Right ventricle myocardium superior (tissue), 1 donor: ENCODE data around the gene LCAT. TPM values are rescaled to one million over a fixed set of nuclear protein-coding genes. Genes with fewer than 3 reads are reported as not detected.

Source experiments
- ATAC-seq: fragments of 200-7000 bp; cut with Tn5 transposase; one replicate; pipeline ENCODE4 v1.9.1; 2020; ENCODE audit warnings: mild to moderate bottlenecking; ENCODE audit not compliant: poor library complexity
- DNase-seq: peaks from one replicate; pipeline ENCODE4 v3.0.0-alpha.2; 2020
- intact Hi-C: fragments of 100-400 bp; cut with DNase I; formaldehyde crosslinking; loops from one replicate; pipeline ENCODE4 v1.11.2; 2022
- total RNA-seq: library from RNA; stranded (reverse); fragmentation: NEBNext Ultra II Directional; extraction: Animal tissue kit (Norgen Biotek cat#: 25700); gene quantifications from one replicate; pipeline ENCODE4 v1.2.1, GENCODE V29; 2021
- donor health status: DM: no; HTN: yes; CAD: no; lungs with severe emphysema.

Gene LCAT
- total RNA-seq, 1 donor from 2014 or later, result 21.4 TPM

DNA sequence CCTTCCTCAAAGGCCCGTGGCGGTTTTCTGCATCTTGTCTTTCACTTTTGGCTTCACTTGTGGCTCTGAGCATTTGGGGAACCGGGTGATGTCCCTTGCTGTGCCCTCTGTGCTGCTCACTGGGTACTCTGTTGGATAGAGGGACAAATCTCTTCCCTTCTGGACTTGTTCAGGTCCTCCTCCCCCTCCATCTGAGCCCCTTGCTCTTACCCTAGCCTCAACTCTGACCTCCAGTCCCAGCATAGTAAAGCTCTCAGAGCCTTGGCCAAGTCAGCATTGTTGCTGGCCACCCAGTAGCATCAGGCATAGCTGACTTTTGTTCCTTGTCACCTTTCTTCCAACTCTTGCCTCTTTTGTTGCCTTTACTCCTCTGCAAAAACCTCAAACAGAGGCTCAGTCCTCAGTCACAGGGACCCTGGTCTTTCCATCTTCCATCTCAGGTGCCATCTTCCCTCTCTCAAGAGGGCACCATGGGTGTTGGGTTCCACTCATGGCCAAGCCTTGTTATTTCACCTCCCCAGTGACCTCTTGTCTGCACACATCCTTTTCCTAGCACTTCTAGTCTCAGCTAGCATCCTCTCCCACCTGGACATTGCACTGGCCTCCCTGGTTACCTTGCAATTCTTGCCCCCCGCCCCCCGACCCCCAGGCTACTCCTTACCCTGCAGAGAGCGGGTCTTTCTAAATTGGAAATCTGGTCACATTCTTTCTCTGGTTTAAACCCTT, 6.9 kb downstream of the LCAT start:
- no peak for DNase-seq
- intact Hi-C loops, result no loop called here
- ATAC-seq, result no peak

DNA sequence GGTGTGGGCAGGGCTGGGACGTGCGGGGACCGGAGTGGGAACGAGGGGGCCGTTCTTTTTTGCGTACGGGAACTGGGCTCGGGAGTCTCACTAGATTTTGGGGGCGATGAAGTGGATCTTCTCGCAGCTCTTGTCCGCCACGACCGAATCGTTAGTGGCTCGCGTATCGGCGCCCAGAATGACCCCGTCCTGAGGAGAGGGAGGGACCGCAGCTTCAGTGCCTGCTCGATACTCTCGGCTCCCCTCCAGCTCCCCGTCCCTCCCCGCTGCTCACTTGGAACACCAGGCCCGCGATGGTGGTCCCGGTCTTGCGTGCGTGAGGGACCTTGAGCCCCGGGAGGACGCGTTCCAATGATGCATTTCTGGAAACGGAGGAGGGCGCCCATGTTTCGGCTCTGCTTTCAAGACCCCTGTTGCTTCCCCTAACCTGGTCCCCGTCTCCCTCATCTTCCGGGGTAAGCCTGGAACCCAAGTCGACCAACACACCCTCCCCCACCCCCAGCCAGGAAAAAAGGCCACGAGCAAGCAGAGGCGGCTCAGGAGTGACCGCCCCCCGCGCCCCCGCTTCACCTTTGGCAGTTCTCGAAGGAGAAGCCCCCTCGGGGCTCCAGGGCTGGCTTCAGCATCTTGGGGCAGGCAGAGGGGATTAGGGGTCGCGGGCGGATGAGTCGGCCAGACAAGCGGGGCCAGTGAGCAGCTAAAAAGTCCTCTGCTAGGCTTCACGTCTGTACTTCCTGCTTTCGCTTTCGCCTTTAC, 7.6 kb downstream of the LCAT start, which contains the start of gene PSMB10:
Gene PSMB10, minus strand, starts transcription at position 727 of the 756 bp plus-strand sequence. Its CDS starts 101 bp downstream, at position 626.
- peak; percentile 34 for ATAC-seq
- intact Hi-C loops, result no loop called here
- peak; percentile 68 for DNase-seq

DNA sequence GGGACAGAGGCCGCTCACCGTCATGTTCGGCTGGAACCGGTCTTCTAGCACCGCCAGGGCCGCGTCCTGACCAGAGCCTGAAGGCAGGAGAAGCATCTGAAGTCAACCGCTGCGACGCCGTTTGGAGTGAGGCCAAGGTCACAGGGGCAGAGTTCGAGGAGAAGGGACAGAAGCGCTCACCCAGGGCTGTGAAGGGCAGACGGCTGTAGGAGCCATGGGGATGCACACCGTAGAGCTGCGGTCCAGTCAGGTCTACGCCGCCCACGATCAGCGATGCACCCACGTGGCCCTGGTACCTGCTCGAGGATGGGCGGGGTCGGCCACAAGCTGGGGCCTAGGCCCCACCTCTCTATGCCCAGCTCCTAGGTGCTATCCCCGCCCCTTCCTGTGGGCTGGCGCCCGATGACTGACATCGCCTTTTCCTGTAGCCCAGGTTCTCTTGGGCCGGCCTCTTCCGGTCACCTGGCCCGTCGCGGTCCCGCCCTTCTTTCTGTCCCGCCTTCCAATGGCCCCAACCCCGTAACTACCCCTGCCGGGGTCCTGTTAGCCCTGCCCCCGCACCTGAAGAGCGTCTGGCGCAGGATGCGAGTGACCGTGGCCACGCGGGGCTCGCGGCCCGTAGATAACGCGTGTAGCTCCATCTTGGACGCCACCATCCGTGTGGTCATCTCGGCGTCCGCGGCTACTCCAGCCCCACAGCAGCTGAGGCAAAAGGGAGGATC, 8.4 kb downstream of the LCAT start:
- ATAC-seq (peak; percentile 92), DNase-seq (peak; percentile 97)
- intact Hi-C loops, result no loop called here

DNA sequence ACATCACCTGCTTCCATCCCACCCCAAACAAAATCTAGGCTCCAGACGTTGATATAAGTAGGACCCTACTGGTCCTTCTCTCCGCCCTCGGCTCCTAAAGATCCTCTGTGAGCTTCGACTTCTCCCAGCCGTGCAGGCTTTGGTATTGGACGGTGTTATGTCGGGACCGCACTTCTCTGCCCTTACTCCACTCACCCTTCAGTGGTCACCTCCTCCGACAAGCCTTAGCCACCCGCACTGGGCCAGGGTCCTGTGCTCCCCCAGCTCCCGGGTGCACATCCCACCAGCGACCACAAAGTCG, 8.9 kb downstream of the LCAT start:
- no peak for DNase-seq
- ATAC-seq, result peak; percentile 6
- intact Hi-C loops, result no loop called here

DNA sequence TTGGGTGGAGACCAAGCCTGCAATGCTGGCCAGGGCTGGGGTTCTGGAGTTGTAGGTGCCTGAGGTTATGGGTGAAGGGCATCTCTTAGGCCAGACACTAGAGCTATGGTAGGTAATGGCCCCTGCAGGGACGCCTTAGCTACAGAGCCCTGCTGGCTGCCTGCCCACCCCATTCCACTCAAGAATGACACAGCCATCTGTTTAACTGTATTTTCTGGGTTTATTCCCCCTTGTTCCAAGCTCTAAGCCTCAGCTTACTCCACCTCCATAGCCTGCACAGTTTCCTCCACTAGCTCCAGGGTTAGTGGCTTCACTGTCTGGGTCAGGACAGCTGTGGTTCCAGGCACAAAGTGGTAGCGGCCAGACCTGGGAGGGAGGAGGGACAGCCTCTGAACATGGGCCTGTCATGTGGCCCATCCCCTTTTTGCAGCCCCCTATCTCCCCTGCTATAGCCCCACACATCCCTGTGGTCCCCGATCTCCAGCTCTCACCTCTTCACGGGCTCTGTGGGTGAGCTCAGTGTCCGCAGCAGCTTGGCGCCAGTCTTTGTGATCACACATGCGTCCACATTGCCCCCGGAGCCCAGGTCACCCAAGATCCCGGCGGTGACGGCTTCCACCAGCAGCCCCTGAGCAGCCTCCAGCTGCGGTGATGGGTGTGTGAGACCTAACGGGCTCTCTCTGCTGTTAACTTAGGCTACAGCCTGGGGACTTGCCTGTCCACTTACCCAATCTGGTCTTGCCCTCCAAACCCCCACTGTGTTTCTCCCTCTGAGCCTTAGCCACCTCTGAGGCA, 9.4 kb downstream of the LCAT start:
- peak; percentile 0 for ATAC-seq
- DNase-seq, result no peak
- intact Hi-C loops, result no loop called here

DNA sequence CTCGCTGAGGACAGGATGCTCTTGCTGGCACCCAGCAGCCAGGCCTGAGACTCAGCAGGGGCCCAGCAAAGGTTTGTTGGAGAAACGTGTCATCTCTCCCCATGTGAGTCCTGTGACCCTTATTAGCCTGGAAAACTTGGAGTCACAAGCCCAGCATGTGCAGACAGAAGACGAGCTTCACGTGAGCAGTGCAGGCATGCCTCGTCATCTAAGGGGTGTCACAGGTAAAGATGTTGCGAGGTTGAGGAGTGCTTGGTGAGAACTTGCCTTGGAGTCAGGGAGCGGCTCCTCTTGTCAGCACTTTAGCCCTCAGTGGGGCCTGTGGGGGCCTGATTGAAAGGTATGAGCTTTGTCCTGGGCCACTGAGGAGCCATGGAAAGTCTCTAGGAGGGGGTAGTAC, 10.1 kb downstream of the LCAT start:
- no peak for ATAC-seq
- intact Hi-C loops, result no loop called here
- DNase-seq, result no peak

DNA sequence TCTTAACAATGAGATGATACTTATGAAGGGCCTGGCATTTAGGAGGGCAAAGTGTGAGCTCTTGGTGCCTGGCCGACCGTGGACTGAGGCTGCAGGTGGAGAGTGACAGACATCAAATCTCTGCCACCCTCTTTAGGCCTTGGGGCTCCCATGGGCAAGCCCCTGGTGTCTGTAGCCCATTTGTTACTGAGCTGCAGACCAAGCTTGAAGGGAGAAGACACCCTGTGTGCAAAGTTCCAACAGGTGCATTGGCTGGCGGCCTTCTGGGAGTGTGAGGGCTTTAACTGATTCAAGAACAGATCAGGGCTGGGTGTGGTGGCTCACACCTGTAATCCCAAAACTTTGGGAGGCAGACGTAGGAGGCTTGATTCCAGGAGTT, 11.5 kb downstream of the LCAT start:
- ATAC-seq (no peak), DNase-seq (no peak)
- intact Hi-C loops, result no loop called here

DNA sequence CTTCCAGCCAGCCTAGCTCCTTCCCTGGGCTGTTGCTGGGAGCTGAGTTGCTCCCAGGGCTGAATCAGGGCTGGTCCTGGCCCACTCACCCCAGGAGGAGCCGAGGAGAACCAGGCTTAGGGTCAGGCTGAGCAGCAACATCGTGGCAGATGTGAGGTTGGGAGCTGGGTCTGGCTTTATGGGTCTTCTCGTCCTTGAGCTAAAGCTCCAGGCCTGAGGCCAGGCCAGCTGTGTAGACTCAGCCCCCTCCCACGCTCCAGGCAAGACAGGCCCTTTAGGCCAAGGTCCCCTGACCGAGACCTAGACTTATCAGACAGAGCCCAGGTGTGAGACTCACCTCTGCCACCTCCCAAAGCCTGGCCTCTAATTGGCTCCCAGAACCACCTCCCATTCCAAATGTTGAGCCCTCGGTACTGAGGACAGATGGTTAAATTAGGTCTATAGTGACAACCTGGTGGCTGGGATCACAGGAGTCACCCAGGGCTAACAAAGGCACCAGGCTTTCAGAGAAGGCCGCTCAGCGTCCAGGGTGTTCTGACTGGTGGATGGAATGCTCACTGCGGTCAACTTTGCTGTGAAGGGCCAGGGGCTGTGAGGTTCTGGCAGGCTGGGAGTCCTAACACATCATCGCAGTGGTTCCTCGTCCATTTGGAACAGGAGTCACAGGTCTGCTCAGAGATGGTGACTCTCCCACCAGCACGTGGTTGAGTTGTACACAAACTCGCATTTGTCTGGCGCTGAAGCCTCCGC, 12.0 kb downstream of the LCAT start, which contains the start of gene CTRL:
Gene CTRL, minus strand, starts transcription at position 151 of the 750 bp plus-strand sequence. Its CDS starts 10 bp downstream, at position 141.
- intact Hi-C loops, result no loop called here
- DNase-seq (no peak), ATAC-seq (no peak)

DNA sequence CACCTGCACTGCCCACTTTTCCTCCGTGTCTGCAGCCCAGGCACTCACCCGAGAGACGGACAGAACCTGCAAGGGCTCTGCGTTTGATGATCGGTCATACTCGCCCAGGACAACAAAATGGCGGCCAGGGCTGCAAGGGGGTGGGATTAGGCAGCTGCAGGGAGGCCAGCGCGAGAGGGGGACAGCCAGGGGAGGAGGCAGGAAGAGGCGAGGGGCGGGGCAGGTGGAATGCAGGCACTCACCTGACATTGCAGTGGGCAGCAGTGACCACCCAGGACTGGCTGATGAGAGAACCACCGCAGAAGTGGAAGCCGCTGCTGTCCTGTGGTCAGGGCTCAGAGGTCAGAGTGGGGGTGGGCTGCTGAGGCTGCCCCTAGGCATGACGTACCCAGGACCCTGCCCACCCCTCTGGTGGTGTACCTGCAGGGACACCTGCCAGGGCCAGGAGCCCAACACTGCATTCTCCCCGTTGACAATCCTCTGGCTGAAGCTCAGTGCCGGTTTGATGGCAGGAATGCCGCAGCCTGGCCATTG, 13.2 kb downstream of the LCAT start:
- intact Hi-C loops, result no loop called here
- no peak for DNase-seq
- ATAC-seq, result no peak

DNA sequence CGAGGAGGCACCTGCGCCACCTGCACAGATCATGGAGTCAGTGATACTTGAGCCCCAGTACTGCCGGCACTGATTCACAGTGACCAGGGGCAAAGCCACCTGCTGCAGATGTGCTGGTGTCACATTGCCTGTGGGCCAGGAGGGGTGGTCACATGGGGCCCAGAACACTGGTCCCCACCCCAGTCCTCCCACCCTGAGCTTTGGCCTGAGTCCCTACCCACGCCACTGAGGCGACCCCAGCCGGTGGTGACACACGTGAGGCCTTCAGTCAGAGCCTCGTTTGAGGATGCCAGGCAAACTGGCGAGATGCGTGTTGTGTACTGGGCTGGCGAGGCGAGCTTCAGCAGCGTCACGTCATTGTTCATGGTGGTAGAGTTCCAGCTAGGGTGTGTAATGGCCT, 13.7 kb downstream of the LCAT start:
- no peak for DNase-seq
- intact Hi-C loops, result no loop called here
- ATAC-seq, result no peak

DNA sequence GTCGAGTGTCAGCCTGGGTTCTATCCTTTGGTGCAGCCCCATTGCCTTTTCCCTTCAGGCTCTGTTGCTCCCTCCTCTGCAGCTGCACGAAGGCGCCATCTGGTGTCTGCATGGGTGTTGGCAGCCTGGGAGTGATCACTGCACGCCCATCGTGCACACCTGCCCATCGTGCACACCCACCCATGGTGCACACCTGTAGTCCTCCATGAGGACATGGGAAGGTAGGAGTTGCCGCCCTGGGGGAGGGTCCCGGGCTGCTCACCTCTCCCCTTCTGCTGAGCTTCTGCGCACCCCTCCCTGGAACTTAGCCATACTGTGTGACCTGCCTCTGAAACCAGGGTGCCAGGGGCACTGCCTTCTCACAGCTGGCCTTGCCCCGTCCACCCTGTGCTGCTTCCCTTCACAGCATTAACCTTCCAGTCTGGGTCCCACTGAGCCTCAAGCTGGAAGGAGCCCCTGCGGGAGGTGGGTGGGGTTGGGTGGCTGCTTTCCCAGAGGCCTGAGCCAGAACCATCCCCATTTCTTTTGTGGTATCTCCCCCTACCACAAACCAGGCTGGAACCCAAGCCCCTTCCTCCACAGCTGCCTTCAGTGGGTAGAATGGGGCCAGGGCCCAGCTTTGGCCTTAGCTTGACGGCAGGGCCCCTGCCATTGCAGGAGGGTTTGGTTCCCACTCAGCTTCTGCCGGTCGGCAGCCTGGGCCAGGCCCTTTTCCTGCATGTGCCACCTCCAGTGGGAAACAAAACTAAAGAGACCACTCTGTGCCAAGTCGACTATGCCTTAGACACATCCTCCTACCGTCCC, 15.2 kb downstream of the LCAT start:
- DNase-seq, result peak; percentile 81
- peak; percentile 76 for ATAC-seq
- intact Hi-C loops, result loop anchor here (5.0 kb wide), 2 partner anchors 41 to 111 kb away; no protein-coding TSS in a partner anchor

DNA sequence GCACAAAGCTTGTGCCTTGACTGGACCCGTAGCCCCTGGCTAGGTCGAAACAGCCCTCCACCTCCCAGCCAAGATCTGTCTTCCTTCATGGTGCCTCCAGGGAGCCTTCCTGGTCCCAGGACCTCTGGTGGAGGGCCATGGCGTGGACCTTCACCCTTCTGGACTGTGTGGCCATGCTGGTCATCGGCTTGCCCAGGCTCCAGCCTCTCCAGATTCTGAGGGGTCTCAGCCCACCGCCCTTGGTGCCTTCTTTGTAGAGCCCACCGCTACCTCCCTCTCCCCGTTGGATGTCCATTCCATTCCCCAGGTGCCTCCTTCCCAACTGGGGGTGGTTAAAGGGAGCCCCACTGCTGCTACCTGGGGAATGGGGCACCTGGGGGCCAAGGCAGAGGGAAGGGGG, 15.8 kb downstream of the LCAT start:
- ATAC-seq, result no peak
- DNase-seq, result no peak
- intact Hi-C loops, result loop anchor here (5.0 kb wide), 2 partner anchors 41 to 111 kb away; no protein-coding TSS in a partner anchor

DNA sequence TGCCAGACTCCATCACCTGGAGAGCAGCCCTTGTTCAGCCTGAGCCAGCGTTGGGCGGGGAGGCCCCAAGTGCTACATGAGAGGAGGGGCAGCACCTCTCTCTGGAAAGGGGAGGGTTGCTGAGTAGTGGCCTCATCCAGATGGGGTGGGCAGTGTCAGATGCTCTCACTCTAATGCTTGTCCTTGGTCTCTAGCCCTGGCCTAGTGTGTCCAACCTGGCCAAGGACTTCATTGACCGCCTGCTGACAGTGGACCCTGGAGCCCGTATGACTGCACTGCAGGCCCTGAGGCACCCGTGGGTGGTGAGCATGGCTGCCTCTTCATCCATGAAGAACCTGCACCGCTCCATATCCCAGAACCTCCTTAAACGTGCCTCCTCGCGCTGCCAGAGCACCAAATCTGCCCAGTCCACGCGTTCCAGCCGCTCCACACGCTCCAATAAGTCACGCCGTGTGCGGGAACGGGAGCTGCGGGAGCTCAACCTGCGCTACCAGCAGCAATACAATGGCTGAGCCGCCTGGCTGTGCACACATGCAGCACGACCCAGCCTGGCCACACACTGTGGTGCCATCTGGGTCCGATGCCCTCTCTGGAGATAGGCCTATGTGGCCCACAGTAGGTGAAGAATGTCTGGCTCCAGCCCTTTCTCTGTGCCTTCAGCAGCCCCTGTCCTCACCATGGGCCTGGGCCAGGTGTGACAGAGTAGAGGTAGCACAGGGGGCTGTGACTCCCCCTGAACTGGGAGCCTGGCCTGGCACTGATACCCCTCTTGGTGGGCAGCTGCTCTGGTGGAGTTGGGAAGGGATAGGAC, 16.6 kb downstream of the LCAT start:
- intact Hi-C loops, result loop anchor here (5.0 kb wide), 2 partner anchors 40 to 110 kb away; no protein-coding TSS in a partner anchor
- ATAC-seq (no peak), DNase-seq (no peak)

DNA sequence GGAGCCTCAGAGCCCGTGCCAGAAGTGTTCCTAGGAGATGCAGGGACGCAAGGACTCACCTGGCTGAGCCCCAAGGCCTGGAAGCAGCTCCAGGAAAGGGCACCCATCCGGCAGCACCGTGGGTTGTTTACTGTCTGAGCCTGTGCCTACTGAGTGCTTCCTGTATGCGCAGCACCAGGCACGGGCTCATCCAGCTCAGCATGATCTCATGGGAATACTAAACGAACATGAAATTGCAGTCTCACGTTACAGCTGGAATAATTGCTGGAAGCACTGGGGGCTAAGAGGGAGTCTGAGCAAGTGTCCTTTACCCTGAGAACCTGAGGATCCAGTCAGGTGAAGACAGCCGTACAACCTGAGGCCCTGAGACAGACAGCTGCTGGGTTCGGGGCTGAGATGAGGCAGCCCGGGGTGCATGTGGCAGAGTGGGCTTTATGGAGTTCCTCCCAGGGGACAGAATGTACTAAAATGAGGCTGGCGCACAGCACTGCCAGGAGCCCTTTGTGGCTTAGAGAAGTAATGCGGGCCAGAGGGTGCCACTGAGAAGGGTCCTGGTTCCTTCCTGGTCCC, 17.7 kb downstream of the LCAT start:
- no peak for ATAC-seq
- intact Hi-C loops, result loop anchor here (5.0 kb wide), 2 partner anchors 39 to 109 kb away; no protein-coding TSS in a partner anchor
- DNase-seq, result no peak

DNA sequence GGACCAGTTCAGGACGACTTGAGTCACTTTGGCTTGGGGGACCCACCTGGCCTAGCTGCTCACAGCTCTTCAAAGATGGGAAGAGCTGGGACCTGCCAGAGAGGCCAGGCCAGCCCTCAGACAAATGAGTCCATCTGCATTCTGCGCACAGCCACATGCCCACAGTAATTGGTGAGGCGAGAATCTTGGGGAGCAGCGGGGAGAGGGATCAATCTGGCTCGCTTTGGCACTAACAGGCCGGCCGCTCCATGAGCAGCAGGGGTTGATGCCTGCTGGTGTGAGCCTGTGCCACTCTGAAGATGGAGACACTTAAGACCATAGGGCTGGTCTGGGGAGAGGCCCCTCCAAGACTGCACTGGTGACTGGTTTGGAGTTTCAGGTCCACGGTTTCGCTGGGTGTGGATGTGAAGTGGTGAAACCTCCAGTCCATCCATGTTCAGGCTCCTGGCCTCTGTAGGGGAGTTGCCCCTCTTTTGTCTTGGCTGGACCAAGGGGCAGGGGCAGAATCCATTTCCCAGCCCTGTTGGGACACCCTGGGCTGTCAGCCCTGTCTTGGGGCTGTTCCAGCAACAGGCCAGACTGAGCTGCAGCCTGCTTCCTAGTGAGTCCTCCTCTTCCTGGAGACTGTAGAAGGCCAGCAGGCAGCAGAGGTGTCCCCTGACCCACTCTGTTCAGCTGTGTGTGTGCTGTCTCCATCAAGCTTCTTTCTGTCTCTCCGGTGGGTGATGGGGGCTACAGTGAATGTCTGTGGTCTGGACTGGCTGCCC, 19.6 kb downstream of the LCAT start:
- intact Hi-C loops, result no loop called here
- DNase-seq (no peak), ATAC-seq (no peak)
